Ramos (cell line): ENCODE results near the gene EFNB1.

Experiments used
- in situ Hi-C: fragments of 300-500 bp; cut with MboI; formaldehyde crosslinking; loops from one replicate; pipeline ENCODE4 v1.14.3; 2022; ENCODE audit warnings: low sequenced_read_pairs; ENCODE audit not compliant: unreplicated experiment

The EFNB1 gene

GRCh38 chrX:68841251-68842049 is 12.6 kb downstream of the EFNB1 start:
- in situ Hi-C loops = no loop called here

- in situ Hi-C loops = no loop called here
These were observed 13.5 kb downstream of the EFNB1 start for GRCh38 chrX:68842351-68842750.

DNA sequence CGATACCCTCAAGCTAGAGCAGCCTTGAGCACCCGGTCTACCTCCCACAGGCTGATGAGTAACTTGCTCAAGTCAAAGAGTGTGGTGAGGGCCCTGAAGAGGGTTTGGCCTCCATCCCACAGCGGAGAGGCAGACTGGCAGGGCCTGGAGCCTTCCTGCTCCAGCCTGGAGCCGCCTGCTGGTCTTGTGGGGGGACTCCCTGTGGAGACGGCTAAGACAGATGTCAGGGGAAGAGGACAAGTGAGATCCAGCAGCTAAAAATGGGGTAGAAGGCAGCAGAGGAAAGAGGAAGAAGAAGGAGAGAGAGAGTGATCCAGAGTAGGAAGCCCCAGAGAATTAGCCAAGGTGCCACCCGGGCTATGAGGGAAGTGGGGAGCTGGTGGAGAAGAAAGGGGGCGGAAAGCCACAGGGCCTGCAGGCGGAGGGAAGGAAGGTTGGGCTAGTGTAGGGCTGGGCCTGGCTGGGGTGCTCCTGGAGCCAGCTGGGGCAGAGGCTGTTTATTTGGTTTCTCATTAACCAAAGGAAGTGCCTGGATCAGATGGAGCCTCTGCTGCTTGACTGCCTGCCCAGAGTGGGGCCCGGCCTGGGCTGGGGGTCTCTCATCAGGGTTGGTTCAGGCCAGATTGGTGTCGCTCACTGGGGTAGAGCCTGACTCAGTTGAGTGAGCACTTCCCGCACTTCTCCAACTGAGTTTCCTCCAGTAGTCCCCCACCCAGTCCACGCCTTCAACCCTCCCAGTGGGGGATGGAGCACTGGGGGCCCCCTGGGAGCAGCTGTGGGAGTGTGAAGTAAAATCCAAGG is 14.2 kb downstream of the EFNB1 start:
- in situ Hi-C loops = no loop called here

GRCh38 chrX:68843992-68844391 is 15.2 kb downstream of the EFNB1 start:
- in situ Hi-C loops = no loop called here

DNA sequence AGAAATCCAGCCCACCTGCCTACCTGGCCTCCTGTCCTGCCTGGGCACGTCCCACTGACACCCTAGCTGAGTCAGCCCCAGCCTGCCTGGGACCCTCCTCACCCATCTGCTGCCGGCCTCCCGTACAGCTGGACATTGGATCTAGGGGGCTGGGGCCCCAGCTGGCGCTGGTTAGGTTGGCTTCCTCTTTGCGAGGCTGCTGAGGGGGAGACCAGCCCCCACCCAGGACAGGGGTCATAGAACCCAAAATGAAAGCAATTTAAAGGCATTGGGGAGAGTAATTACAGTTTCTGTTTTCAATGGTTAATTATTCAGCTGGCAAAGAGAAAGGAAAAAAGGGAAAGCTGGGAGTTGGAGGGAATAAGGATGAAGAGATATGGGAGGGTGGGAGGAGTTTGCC is 15.8 kb downstream of the EFNB1 start:
- in situ Hi-C loops = no loop called here

DNA sequence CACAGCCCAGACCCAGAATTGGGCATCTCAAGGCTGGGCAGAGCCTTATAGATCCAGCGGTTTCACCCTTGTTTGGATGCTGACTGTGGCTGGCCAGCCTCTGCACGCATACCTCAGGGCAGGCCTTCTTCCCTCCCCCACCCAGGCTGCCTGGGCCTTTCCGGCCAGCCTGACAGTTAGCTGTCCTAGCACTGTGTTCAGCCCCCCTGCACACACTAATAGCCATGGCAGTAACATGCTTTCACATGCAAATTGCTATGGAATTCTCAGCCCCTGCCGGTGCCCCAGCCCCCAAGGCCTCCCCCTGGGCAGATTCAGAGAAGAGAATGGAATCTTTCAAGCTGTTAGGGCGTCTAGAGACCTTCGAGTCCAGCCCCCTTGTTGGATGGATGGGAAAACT is 17.7 kb downstream of the EFNB1 start:
- in situ Hi-C loops = no loop called here

DNA sequence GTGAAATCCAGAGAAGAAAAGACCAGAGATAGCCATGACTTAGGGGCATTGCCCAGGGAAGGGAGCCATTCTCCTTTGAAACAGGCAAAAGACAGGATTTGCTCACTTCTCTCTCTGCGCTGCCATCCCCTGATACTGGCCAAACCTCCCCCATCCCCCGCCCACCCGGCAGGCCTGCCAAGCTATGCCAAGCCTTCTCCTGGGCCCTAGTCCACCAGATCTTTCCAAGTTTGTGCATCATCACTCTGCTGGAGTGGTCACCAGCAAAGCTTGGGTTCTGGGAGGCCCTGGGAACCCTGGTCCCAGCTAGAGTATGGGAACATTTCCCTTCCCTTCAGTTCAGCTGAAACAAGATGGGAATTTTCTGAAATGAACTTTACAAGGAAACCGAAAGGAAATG is 18.4 kb downstream of the EFNB1 start:
- in situ Hi-C loops = no loop called here

- in situ Hi-C loops = no loop called here
These were observed 19.5 kb downstream of the EFNB1 start for GRCh38 chrX:68848189-68848940.

- in situ Hi-C loops = no loop called here
These were observed 22.3 kb downstream of the EFNB1 start for GRCh38 chrX:68851082-68851481.

DNA sequence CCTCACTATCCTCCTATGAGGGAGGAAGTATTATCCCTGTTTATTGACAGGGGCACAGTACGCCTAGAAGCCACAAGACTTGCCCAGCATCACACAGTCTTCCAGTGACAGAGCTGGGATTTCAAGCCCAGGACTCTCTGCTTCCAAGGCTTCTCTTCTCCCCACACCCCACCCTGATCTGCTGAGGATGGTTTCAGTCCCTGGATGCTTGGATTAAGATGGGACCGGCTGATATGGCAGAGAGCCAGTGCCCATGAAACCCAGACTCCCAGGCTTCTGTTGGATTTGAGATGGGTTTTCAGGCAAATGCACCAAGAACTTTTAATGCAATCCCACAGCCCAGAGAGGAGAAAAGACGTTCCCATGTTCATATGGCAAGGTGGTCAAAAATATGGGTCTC is 23.2 kb downstream of the EFNB1 start:
- in situ Hi-C loops = no loop called here

- in situ Hi-C loops = no loop called here
These were observed 24.9 kb downstream of the EFNB1 start for GRCh38 chrX:68853665-68854251.

- in situ Hi-C loops = no loop called here
These were observed 36.5 kb downstream of the EFNB1 start for GRCh38 chrX:68865300-68865699.

GRCh38 chrX:68865926-68866325 is 37.1 kb downstream of the EFNB1 start:
- in situ Hi-C loops = no loop called here

DNA sequence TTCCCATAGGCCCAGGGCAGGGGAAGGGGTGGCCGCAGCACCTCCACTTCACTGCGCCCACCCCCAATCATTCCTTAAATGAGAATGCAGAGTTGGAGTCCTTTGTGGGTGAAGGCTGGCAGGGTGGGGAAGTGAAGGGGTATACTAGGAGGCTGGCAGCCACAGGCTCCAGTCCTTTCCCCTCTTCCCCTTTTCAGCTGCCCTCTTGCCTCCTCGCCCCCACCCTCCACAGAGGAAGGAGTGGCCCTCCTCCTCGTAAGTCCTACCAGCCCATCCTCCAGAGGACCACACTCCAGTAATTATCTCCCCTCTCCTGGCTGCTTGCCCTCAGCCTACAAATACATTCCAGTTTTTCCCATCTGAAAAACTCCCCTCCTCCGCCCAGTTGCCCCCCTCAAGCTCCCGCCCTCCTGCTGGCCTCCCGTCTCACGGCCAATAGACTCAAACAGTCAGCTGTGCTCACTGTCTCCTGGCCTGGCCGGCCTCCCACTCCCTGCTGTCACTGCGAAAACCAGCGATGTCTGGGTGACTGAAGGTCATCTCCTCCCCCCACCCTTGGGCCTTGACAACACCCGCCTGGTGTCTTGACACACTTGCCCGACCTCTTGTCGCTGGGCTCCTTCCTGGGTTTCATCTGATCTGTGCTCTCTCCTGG is 38.8 kb downstream of the EFNB1 start:
- in situ Hi-C loops = no loop called here

DNA sequence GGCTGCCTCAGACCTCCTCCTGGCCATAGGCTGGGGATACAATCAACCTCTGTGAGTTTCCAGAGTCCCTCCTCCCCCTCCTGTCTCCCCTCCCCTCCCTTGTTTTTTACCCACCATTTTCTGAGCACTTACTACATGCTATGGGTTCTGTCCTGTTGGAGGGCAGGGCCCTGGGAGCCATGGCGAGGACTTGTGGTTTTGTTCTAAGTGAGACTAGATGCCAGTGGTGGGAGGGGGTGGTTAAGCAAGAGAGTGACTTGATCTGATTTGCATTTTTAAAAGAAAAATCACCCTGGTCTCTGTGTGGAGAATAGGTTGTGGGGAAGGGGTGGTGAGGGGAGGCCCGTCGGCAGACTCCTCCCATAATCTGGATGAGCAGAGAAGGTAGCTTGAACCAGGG is 39.5 kb downstream of the EFNB1 start:
- in situ Hi-C loops = no loop called here

DNA sequence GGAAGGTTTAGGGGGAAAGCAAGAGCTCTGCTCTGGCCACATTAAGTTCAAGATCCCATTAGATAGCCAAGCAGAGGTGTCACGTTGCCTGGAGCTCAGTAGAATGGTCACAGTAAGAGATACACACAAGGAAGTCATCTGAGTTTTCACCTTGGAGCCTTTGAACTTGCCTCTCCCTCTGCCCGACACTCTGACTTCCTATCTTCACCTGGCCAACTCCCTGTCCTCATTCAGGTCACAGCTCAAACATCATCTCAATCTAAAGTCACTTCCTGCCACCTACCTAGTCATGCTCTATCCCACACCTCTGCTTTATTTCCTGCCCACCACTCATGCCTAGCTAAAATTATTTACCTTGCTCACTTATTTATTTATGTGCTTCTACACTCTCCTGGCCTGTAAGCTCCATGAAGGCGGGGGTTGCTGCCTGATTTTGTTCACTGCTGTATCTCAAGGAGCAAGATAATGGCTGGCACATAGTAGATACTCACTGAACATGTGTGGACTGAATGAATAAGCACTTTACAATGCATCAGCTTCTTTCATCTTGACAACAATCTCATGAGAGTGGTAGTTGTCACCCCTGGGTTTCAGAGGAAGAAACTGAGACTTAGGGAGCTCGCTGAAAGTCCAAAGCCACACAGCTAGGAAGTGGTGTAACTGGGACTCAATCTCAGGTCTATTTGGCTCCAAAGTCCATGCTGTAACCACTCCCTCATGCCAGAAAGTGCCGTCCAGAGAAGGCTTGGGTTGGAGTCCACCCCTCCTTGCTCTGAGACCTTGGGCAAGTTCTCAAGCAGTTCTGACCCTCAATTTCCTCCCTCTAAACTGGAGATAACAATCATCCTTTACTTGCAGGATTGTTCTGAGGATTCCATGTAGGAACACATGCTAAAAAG is 40.3 kb downstream of the EFNB1 start:
- in situ Hi-C loops = no loop called here

GRCh38 chrX:68870357-68870756 is 41.5 kb downstream of the EFNB1 start:
- in situ Hi-C loops = no loop called here

DNA sequence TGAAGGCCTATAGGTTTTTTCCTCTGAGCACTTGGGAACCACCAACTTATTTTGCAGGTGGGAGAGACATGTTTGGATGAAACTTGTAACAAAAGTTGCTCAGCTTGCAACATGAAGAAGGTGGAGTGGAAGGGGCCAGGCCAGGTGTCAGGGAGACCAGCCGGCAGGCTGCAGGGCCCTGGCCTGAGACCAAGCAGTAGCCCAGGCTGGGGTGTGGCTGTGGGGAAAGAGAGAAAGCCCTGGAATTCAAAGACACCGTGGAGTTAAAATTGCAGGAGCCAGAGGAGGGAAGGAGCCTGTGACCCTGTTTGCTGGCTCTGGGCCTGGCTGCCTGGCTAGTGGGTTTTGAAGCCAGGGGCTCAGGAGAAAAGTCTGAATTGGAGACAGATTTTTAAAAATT is 43.4 kb downstream of the EFNB1 start:
- in situ Hi-C loops = no loop called here

- in situ Hi-C loops = no loop called here
These were observed 45.3 kb downstream of the EFNB1 start for GRCh38 chrX:68874076-68874475.
